ENCODE measurements around the gene DEFB123.

DNA sequence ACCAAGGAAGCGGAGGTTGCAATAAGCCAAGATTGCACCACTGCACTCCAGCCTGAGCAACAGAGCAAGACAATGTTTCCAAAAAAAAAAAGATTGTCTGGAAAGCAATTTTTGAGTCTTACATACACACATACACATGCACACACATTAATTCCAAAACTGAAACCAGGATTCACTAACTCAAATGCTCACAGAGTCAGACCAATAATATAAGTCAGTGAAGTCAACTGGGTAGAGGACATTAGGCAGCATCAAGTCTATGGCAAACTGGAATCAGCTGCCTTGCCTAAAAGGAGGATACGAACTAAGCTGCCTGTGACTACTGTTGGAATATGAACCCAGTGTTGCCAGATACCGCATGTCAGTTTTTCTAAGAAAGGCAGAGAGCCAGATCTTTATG lies 50.3 kb downstream of the DEFB123 start:
- TF ChIP-seq, protein P1, sequence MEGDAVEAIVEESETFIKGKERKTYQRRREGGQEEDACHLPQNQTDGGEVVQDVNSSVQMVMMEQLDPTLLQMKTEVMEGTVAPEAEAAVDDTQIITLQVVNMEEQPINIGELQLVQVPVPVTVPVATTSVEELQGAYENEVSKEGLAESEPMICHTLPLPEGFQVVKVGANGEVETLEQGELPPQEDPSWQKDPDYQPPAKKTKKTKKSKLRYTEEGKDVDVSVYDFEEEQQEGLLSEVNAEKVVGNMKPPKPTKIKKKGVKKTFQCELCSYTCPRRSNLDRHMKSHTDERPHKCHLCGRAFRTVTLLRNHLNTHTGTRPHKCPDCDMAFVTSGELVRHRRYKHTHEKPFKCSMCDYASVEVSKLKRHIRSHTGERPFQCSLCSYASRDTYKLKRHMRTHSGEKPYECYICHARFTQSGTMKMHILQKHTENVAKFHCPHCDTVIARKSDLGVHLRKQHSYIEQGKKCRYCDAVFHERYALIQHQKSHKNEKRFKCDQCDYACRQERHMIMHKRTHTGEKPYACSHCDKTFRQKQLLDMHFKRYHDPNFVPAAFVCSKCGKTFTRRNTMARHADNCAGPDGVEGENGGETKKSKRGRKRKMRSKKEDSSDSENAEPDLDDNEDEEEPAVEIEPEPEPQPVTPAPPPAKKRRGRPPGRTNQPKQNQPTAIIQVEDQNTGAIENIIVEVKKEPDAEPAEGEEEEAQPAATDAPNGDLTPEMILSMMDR (IDR thresholded peaks at IDR 0.05 in 2 of 3, conservative IDR thresholded peaks at IDR 0.05 in 1 of 3; ENCODE audit: insufficient read depth in 2 of 3, low read depth in 1 of 3, low read length in 3 of 3): no peak
- no peak for TF ChIP-seq POLR2AphosphoS5 (IDR thresholded peaks at IDR 0.05; ENCODE audit: control insufficient read depth, insufficient read depth, low read depth, low read length)
- no peak for TF ChIP-seq POLR2A (conservative IDR thresholded peaks at IDR 0.05)
- TF ChIP-seq FOXJ3 (CRISPR knock-in tag; IDR thresholded peaks at IDR 0.05): no peak
- no peak for TF ChIP-seq L3MBTL2 (IDR thresholded peaks at IDR 0.05)
- TF ChIP-seq PHF8 (IDR thresholded peaks at IDR 0.05; ENCODE audit: borderline replicate concordance, low read length): no peak
- no peak for TF ChIP-seq KLF10 (CRISPR knock-in tag; IDR thresholded peaks at IDR 0.05)
- TF ChIP-seq, protein P2, sequence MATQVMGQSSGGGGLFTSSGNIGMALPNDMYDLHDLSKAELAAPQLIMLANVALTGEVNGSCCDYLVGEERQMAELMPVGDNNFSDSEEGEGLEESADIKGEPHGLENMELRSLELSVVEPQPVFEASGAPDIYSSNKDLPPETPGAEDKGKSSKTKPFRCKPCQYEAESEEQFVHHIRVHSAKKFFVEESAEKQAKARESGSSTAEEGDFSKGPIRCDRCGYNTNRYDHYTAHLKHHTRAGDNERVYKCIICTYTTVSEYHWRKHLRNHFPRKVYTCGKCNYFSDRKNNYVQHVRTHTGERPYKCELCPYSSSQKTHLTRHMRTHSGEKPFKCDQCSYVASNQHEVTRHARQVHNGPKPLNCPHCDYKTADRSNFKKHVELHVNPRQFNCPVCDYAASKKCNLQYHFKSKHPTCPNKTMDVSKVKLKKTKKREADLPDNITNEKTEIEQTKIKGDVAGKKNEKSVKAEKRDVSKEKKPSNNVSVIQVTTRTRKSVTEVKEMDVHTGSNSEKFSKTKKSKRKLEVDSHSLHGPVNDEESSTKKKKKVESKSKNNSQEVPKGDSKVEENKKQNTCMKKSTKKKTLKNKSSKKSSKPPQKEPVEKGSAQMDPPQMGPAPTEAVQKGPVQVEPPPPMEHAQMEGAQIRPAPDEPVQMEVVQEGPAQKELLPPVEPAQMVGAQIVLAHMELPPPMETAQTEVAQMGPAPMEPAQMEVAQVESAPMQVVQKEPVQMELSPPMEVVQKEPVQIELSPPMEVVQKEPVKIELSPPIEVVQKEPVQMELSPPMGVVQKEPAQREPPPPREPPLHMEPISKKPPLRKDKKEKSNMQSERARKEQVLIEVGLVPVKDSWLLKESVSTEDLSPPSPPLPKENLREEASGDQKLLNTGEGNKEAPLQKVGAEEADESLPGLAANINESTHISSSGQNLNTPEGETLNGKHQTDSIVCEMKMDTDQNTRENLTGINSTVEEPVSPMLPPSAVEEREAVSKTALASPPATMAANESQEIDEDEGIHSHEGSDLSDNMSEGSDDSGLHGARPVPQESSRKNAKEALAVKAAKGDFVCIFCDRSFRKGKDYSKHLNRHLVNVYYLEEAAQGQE (IDR thresholded peaks at IDR 0.05; ENCODE audit: borderline replicate concordance): no peak
- TF ChIP-seq, protein P2 (CRISPR knock-in tag; IDR thresholded peaks at IDR 0.05; ENCODE audit: low read depth): no peak
- no peak for TF ChIP-seq BRCA1 (IDR thresholded peaks at IDR 0.05)
- TF ChIP-seq BRCA1 (CRISPR knock-in tag; IDR thresholded peaks at IDR 0.05): no peak

All from K562 (cell line).